Osteoblast (primary cell): ENCODE measurements around the gene ADAMTS19. TPM values are rescaled to one million over a fixed set of nuclear protein-coding genes. Genes with fewer than 3 reads are reported as not detected.

Experiments
- DNase-seq: peaks from one replicate; pipeline ENCODE4 v3.0.0; 2011; ENCODE audit warnings: low spot score, mixed read lengths; ENCODE audit not compliant: insufficient read length; ENCODE audit errors: missing footprints
- H2AFZ ChIP-seq: 2 replicates; pipeline ENCODE4 v1.6.0; 2011; ENCODE audit warnings: mild to moderate bottlenecking, low read length
- H3K27ac ChIP-seq: 2 replicates; pipeline ENCODE4 v1.5.1; 2011; ENCODE audit warnings: mild to moderate bottlenecking, low read depth, low read length, moderate library complexity
- H3K27me3 ChIP-seq: 2 replicates; pipeline ENCODE4 v1.6.0; 2012; ENCODE audit warnings: mild to moderate bottlenecking, control low read depth, inconsistent platforms, low read length, moderate library complexity; ENCODE audit not compliant: insufficient read depth
- H3K36me3 ChIP-seq: 2 replicates; pipeline ENCODE4 v1.5.1; 2011; ENCODE audit warnings: mild to moderate bottlenecking, low read length, control low read depth, moderate library complexity; ENCODE audit not compliant: insufficient read depth
- H3K4me1 ChIP-seq: 2 replicates; pipeline ENCODE4 v1.5.1; 2011; ENCODE audit warnings: mild to moderate bottlenecking, low read length, control low read depth, moderate library complexity; ENCODE audit not compliant: insufficient read depth
- H3K4me2 ChIP-seq: 2 replicates; pipeline ENCODE4 v1.6.0; 2011; ENCODE audit warnings: mild to moderate bottlenecking, low read length; ENCODE audit not compliant: insufficient read depth
- H3K4me3 ChIP-seq: fragments of 200-600 bp; sonication (generic); 3 replicates; pipeline ENCODE4 v1.5.1; 2012; ENCODE audit warnings: mild to moderate bottlenecking, low read length, inconsistent platforms; ENCODE audit not compliant: insufficient read depth
- H3K79me2 ChIP-seq: 2 replicates; pipeline ENCODE4 v1.6.0; 2012; ENCODE audit warnings: mild to moderate bottlenecking, low read length, control low read depth, inconsistent platforms; ENCODE audit not compliant: insufficient read depth
- H3K9me3 ChIP-seq: 2 replicates; pipeline ENCODE4 v1.5.1; 2011; ENCODE audit warnings: low read depth, low read length, control low read depth
- H4K20me1 ChIP-seq: 2 replicates; pipeline ENCODE4 v1.6.0; 2012; ENCODE audit warnings: mild to moderate bottlenecking, low read length, control low read depth; ENCODE audit not compliant: insufficient read depth
- total RNA-seq: library from RNA; depleted of rRNA; stranded (reverse); fragments of >200 nt; gene quantifications from 2 replicates; pipeline ENCODE4 v1.2.3, GENCODE V29; 2012
- TF ChIP-seq, protein P1 (sequence below): IDR thresholded peaks from 2 replicates; pipeline ENCODE4 v1.5.1; 2011; ENCODE audit warnings: mild to moderate bottlenecking, low read depth, low read length, moderate library complexity; ENCODE audit errors: extremely low read depth

ADAMTS19 gene
- total RNA-seq, 1 donor: not detected

DNA sequence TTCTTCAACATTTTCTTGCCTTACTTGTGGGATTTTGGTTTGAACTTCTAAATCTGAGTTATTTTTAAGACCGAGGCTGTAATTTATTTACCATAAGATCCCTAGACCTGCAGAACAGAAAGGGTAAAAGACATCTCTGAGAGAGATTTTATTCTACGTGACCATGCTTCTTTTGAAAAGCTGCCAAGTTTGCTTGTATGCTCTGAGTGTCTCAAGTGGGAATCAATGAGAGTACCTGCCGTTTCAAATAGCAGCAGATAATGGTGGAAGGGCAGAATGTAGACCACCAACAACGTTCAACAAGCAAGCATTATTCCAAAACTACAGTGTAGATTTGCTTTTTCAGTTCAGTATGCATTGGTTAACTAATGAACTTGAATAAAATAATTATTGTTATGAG is 179.2 kb downstream of the ADAMTS19 start:
- no peaks in the 10 kb centered on the region for H3K9me3 ChIP-seq
- no peak for DNase-seq
- no peaks in the 10 kb centered on the region for H3K27me3 ChIP-seq
- TF ChIP-seq, protein P1, sequence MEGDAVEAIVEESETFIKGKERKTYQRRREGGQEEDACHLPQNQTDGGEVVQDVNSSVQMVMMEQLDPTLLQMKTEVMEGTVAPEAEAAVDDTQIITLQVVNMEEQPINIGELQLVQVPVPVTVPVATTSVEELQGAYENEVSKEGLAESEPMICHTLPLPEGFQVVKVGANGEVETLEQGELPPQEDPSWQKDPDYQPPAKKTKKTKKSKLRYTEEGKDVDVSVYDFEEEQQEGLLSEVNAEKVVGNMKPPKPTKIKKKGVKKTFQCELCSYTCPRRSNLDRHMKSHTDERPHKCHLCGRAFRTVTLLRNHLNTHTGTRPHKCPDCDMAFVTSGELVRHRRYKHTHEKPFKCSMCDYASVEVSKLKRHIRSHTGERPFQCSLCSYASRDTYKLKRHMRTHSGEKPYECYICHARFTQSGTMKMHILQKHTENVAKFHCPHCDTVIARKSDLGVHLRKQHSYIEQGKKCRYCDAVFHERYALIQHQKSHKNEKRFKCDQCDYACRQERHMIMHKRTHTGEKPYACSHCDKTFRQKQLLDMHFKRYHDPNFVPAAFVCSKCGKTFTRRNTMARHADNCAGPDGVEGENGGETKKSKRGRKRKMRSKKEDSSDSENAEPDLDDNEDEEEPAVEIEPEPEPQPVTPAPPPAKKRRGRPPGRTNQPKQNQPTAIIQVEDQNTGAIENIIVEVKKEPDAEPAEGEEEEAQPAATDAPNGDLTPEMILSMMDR: no peak
- no peak overlapping the region for H3K27ac ChIP-seq
- no peaks in the 10 kb centered on the region for H4K20me1 ChIP-seq
- H3K4me2 ChIP-seq: no peak overlapping the region
- H3K4me1 ChIP-seq: no peaks in the 10 kb centered on the region
- no peaks in the 10 kb centered on the region for H3K79me2 ChIP-seq
- no peak overlapping the region for H2AFZ ChIP-seq
- no peak overlapping the region for H3K4me3 ChIP-seq
- H3K36me3 ChIP-seq: no peaks in the 10 kb centered on the region

- Histone ChIP-seq H3K4me1 (no peaks in the 10 kb centered on the region), H3K79me2 (no peaks in the 10 kb centered on the region), H3K9me3 (no peaks in the 10 kb centered on the region), H2AFZ (no peak overlapping the region), H3K4me2 (no peak overlapping the region), H3K4me3 (no peak overlapping the region), H3K27ac (no peak overlapping the region), H4K20me1 (no peaks in the 10 kb centered on the region), H3K27me3 (no peaks in the 10 kb centered on the region), H3K36me3 (no peaks in the 10 kb centered on the region)
- TF ChIP-seq, protein P1: no peak
- DNase-seq: no peak
These were observed 192.4 kb downstream of the ADAMTS19 start for GRCh38 chr5:129652349-129653056.

- Histone ChIP-seq H3K79me2 (no peaks in the 10 kb centered on the region), H3K4me2 (no peak overlapping the region)
- TF ChIP-seq, protein P1: no peak
These were observed 192.9 kb downstream of the ADAMTS19 start for GRCh38 chr5:129653057-129653375.

GRCh38 chr5:129653442-129653841 is 193.3 kb downstream of the ADAMTS19 start:
- Histone ChIP-seq H3K27me3 (no peaks in the 10 kb centered on the region), H3K27ac (no peak overlapping the region), H4K20me1 (no peaks in the 10 kb centered on the region), H3K4me1 (no peaks in the 10 kb centered on the region), H3K79me2 (no peaks in the 10 kb centered on the region), H3K36me3 (no peaks in the 10 kb centered on the region), H3K4me2 (no peak overlapping the region), H3K9me3 (no peaks in the 10 kb centered on the region), H3K4me3 (no peak overlapping the region), H2AFZ (no peak overlapping the region)
- TF ChIP-seq, protein P1: no peak
- DNase-seq: no peak

More at GRCh38 chr5:129653057-129653375, 192.9 kb downstream of the ADAMTS19 start:
- no peak for DNase-seq
- no peak overlapping the region for H2AFZ ChIP-seq
- H3K9me3 ChIP-seq: no peaks in the 10 kb centered on the region
- no peak overlapping the region for H3K4me3 ChIP-seq
- no peaks in the 10 kb centered on the region for H4K20me1 ChIP-seq
- no peak overlapping the region for H3K27ac ChIP-seq
- no peaks in the 10 kb centered on the region for H3K27me3 ChIP-seq
- no peaks in the 10 kb centered on the region for H3K4me1 ChIP-seq
- H3K36me3 ChIP-seq: no peaks in the 10 kb centered on the region
